Measurements from ENCODE around the gene SIRT3.

The SIRT3 gene

DNA sequence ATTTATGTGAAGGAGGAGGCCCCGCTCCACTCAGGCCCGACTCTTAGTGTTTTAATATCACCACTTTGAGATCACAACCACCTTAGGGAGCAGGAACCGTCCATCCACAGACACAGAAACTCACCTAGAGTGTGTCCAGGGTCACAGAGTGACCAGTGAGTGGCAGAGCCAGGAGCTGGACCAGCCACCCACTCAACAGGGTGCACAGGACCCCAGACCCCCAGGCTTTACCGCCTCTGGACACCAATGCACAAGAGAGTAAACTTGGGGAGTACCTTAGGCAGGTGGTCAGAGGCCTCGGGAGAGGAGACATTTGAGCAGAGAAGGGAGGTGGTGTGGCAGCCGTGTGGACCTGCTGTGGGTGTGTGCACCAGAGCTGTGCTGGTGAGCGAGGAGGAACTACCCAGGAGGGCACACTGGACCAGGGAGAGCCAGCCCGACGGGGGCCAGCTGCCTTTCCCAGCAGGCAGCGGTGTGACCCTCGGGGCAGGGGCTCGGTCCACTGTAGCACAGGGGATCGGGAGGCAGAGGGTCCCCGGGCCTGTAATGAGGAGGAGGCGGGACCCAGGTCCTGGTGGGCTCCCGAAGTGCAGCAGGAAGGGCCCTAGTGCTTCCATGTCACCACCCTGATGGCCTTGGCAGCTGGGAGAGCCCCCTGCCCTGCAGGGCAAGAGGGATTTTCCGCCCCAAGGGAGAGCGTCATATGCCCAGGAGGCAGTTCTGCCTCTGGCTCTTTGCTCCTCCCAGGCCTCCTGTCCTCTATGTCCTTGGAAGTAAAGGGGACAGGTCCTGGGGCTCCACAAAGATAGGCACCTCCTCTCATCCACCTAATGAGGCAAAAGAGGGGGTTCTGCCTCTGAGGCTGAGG is 34.5 kb upstream of the SIRT3 start:
- no peak for DNase-seq

DNA sequence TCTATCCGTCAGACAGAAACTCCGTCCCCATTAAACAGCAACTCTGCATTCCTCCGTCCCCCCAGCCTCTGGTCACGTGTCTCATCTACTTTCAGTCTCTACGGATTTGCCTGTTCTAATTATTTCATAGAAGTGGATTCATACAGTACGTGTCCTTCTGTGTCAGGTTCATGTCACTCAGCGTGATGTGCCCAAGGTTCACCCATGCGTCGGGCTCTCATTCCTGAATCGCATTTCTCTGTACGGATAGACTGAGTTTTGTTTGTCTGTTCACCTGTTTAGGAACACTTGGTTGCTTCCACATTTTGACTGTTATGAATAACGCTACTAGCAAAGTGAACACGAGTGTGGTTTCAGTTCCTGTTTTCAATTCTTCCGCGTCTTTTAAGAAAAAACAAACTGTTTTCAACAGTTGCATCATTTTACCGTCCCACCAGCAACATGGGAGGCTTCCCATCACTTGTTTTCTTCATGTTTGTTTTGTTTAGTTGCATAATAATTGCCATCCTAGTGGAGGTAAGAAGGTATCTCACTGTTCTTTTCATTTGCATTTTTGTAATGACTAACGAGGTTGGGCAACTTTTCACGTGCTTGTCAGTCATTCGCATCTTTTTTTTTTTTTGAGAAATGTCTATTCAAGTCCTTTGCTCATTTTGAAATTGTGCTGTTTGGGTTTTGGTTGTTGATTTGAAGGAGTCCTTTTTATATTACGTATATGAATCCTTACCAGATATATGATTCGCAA is 33.2 kb upstream of the SIRT3 start:
- DNase-seq = peak in 2 of 4 experiments; percentile 26 to 37

DNA sequence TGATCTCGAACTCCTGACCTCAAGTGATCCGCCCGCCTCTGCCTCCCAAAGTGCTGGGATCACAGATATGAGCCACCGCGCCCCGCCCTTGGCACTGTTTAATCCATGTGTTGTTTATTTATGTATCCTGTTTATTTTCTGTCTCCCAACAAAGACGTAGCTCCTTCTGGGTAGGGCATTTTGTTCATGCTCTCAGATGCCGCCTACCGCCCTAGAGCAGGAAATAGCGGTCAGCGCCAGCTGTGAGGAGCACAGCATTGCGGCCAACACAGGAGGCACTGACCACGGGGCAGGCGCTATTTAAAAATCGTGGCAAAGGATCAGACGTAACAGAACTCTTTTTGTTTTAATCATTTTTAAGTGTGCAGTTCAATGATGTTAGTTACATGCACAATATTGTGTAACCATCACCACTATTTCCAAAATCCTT is 32.6 kb upstream of the SIRT3 start:
- DNase-seq = peak in 1 of 4 experiments; percentile 21

DNA sequence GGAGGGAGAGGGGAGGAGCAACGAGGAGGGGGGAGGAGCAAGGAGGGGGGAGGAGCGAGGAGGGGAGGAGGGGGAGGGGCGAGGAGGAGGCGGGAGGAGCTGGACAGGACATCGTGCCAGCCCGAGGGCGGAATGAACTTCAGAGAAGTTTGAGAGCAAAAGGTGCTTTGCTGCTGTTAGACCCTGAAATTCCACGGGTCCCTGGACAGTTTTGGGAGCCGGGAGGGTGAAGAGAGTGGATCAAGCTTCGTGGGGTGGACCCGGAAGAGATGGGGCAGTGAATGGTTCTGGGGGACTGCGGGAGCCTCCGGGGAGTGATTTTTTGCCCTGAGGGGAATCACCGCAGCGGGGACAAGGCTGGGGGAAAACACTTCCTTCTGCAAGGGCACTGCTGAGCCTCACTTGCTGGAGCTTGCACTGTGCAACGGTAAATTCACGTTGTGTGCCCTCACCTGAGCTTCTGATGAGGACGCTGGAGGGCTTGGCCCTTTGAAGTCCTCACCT is 31.4 kb upstream of the SIRT3 start:
- peak in 2 of 4 experiments; percentile 59 to 63 for DNase-seq

DNA sequence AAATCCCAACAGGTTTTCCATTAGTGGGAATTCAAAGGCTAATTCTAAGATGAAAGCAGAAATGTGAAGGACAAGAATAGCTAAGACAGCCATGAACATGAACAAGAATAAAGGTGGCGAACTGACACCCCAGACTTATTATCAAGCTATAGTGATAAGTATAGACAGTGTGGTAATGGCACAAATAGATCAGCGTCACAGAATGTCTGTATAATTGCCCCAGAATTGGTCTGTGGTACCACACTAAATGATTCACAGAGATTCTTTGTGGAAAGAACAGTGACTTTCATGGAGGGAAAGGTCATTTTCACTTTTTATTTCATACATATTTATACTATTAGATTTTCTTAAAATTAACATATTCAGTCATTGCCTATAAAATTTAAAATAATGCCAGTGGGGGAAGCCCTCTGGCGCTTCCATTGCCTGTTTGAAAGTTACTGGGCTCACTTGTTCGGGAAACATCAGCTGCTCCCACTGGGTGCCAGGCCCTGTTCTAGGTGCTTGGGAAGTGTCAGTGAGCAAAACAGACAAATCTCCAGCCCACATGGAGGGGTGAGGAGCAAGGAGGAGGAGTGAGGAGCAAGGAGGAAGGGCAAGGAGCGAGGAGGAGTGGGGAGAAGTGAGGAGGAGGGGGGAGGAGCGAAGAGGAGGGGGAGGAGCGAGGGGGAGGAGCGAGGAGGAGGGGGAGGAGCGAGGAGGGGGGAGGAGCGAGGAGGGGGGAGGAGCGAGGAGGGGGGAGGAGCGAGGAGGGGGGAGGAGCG is 30.7 kb upstream of the SIRT3 start:
- DNase-seq = peak in 1 of 4 experiments; percentile 63

DNA sequence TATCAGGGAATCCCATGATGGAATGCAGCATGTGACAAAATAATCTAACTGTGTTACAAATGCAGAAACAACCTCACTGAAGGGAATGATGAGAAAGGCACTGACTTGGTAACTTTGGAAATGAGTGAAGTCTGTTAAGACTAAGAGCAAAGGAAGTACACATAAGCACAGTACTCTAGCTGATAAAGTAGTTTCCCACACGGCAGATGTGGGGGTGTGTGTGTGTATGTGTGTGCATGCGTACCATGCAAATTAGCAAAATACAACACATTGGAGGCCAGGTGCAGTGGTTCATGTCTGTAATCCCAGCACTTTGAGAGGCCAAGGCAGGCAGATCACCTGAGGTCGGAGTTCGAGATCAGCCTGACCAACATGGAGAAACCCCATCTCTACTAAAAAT is 25.5 kb upstream of the SIRT3 start:
- DNase-seq = no peak

DNA sequence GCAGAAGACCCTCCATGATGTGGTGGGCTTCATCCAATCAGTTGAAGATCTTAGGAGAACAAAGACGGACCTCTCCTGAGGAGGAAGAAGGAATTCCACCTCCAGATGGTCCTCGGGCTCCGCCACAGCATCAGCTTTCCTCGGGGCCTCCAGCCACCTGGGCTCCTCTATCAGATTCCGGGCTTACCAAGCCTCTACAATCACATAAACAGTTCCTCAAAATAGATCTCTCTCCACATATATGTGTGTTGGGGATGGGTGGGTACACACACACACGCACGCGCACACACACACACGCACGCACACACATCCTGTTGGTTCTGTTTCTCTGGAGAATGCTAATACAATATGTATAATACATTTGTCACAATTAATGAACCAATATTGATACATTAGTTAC is 23.3 kb upstream of the SIRT3 start:
- DNase-seq = no peak

DNA sequence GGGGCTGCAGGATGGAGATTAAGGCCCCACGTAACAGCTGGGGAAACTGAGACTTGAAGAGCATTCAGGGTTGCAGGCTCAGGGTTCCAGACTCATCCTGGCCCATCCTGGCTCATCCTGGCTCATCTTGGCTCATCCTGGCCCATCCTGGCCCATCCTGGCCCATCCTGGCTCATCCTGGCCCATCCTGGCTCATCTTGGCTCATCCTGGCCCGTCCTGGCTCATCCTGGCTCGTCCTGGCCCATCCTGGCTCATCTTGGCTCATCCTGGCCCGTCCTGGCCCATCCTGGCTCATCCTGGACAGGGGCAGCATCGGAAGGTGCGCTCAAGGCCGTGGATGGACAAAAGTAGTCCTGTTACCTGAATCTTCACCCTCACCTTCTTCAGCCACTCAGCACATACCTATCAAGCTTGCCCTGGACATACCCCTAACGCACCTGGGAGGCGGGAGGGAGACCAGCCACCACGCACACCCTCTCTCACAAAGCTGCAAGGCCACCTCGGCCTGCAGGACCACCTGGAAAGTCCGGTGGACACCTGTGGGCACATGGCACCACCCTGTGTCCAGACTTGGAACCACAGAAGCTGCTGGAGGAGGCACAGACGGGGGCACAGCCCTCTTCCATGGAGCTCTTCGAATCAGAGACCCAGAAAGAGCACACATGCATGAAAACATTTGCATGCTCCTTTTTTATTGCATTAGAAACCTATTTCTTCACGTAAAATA is 21.8 kb upstream of the SIRT3 start:
- no peak for DNase-seq

DNA sequence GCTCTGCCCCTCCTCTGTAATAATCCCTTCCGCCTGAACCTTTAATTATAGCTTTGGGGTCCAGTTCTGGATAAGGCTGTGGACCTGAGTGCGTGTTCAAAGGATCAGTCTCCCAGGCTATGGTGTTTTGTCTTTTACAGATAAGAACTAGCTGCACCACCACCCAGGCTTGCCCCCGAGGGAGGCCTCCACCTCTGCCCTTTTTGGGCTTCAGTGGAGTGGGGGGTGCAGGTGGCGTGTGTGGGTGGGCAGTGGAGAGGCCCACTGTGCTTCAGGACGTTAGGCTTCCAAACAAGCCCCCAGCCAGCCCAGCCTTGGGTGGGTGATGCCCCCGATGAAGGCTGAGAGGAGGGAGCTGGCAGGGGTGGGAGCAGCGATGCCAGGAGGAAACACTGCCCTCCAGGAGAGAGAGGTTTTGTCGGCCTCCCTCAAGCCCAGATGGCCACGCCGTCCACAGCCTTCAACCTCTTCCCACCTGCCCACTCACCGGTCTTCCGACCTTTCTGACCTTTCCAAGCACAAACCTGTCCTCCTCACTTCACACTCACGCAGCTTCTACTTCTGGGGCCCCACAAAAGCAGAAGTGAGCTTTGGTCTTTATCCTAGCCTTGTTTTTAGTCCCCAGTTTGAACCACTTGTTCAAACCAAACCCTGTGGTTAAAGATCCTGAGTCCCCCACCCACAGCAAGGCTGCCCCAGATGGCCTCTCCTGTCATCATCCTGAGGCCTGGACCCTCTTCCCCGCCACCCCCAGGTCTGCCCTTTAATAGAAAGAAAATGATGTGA is 21.0 kb upstream of the SIRT3 start:
- no peak for DNase-seq

DNA sequence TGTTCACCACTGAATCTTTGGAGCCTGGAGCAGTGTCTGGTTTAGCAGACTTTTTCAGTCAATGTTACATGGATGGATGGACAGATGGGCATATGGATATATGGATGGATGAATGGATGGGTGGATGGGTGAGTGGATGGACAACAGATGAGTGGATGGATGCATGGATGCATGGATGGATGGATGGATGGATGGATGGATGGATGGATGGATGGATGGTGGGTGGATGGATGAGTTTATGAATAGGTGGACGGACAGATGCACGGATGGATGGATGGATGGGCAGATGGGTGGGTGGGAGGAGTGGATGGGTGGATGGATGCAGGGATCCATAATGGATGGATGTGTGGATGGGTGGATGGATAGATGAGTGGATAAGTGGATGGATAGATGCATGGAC is 19.7 kb upstream of the SIRT3 start:
- DNase-seq = no peak

DNA sequence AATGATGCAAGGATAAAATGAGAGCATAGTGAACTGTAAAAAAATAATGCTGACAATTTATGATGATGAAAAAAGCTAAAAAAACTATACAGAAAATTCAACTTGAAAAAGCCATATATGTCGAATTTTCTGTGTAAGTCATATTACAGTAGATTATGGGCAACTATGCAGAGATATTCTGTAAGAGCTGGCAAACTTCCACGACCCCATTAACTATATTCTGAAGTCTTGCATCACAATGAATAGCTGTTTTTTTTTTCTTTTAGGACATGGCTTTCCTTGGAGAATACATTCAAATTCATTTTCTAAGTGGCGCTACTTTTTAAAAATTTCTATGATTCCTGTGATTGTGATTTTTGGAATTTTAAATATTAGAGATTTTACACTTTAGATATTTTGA is 19.0 kb upstream of the SIRT3 start:
- no peak for DNase-seq

DNA sequence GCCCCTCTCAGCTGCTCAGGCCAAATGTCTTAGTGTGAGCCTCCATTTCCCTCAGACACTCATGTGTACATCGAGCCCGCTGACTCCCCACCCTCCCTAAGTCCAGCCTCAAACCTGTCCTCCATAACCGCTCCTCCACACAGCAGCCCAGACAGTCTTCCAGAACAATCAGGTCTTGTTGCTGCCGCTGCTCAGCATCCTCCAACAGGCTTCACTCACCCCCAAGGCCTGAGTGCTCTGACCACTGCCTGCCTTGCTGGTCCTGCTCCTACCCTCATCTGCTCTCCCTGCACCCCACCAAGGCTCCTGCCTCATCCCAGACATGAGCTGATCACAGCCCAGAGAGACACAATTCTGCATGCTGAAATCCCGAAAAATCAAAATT is 17.7 kb upstream of the SIRT3 start:
- DNase-seq = no peak

DNA sequence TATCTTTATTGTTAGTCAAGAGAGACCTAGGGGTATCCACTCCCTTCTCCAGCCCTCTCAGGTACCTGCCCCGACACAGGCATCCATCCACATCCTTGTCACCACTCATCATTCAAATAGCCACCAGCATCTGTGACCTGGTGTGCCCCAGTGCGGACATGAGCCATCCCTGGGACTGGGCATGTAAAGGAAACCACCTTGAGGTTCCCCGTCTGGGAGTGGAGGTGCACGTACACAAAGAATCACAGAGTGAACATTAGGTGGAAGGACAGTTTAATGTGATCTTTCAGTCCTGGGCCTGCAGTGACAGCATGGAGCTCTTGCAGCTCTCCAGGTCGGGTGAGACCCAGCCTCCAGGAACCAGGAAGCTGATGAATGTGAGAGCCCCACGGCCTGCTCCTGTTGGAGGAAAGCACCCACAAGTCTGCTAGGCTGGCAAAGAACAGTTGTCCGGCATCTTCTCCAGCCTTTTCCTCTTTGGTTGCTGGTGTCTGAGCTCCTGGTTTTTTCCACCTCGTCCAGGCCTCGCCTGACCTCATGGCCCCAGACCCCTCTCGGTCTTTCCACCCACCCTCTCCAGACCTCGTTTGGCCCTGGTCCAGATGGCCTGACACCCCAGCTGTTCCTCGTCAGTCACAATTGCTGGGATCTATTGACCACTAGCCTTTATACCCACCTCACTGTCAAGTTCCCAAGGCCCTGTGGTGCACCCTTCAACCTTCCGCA is 17.2 kb upstream of the SIRT3 start:
- no peak for DNase-seq

DNA sequence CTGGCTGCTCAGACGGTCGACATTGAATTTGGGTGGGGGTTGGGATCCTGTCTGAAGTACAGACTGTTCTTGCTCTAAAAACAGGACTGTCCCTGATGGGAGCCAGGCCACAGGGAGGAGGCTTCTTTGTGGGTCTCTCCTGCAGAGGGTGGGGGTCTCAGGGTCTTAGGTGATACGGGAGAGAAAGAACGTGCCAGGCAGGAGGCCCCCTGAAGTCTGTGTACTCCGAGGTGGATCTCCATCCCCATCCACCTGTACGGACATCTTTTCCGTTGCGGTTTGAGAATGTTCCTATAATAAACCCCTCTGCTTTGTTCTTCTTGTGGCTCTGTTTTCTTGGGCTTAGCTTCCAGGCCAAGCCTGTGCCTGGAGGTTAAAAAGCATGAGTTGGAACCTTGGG is 16.5 kb upstream of the SIRT3 start:
- no peak for DNase-seq

DNA sequence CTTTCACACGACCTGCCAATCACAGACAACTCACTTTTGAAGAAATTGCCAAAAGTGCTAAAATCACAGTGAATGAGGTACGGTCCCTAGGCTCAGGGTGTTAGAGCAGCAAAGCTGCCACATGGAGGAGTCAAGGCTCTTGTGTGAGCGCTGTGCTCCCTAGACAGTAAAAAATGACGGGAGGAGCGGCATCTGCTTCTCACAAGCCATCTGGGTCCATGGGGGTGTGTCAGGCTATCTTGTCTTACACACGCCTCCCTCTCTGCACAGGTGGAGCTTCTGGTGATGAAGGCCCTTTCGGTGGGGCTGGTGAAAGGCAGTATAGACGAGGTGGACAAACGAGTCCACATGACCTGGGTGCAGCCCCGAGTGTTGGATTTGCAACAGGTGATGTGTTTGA is 15.4 kb upstream of the SIRT3 start:
- no peak for DNase-seq

DNA sequence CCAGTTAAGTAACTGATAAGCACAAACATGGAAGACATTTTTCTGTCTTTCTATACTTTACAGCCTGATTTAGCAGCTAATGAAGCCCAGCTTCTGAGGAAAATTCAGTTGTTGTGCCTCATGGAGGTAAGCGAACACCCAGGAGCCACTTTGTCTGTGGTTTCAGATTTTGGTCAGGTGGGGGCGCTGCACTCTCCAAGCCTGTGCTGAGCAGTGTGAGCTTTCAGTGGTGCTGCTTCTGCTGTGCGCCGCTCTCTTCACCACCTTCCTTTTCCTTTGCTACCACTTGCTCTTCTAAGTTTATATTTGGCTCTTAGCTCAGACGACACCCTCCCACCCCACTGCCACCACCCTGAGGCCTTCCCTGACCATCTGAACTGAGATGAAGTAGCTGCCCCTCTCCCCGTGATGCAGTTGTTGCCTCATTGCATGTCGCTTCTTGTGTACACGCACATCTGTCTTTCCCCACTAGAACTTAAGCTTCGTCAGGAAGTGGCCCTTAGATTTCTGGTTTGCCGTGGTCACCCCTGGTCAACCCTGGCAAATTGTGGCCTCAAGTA is 14.7 kb upstream of the SIRT3 start:
- DNase-seq = peak; percentile 46 to 80 (median 69)

DNA sequence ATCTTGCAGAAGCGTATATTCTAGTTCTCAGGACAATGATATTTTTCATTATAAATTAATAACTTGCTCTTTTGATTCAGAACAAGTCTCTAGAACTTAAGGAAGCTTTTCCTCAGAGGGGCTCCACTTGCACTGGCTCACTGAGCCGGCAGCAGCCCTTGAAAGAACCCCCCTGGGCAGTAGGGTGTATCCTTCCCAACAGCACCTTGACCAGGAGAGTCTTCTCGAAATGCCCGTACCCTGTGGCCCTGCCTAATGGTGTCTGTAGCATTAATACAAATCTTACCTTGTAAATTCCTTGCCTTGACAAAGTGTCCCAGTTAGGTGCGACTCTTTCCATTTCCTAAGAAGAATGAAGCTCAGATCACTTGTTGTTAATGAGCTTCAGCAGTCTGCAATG is 14.1 kb upstream of the SIRT3 start:
- no peak for DNase-seq

DNA sequence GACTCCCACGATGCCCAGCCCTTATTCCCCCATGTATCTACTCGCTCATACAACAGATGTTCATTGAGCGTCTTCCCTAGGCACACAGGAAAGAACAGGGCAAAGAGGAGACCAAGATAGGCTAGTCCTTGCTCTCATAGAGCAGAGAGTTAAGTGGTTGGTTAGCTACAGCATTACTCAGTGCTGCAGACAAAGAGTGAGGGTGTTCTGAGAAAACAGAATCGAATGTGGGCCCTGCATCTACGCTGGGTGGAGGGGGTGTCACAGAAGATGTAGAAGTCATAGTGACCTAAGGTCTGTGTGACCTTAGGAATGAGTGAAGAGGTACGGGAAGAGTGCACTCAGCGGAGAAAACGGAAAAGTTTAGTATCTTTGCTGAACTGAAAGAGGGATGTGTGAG is 12.9 kb upstream of the SIRT3 start:
- no peak for DNase-seq

DNA sequence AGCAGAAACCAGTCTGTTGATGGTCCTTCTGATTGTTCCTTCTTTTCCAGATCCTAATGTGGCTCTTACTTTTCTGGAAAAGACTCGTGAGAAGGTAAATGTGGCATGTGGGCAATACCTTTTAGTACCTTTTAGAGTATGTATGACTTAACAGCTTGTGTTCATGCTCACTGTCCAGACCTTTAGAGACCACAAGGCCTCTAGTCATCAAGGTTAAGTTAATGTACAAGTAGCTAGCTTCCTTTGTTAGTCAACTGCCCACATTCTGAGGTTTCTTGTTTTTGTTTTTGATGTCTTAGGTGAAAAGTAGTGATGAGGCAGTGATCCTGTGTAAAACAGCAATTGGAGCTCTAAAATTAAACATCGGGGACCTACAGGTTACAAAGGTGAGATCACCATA is 8.2 kb upstream of the SIRT3 start:
- DNase-seq = no peak

DNA sequence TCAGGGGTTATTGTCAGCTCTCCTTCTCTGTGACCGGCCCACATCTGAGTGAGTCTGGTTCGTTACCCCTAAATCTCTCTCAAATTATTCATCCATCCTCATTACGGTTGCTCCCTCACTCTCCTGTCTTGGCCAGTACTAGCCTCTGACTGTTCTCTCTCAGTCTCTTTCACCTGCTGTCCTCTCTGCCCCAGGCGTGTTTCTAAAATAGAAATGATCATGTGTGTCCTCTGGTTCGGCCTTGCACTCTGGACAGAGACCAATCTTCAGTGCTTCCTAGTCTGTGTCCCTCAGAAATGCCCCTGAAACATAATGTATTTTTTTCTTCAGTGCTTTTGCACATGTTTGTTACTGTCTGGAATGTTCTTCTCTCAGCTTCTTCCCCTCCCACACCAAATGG is 5.5 kb upstream of the SIRT3 start:
- DNase-seq = no peak

DNA sequence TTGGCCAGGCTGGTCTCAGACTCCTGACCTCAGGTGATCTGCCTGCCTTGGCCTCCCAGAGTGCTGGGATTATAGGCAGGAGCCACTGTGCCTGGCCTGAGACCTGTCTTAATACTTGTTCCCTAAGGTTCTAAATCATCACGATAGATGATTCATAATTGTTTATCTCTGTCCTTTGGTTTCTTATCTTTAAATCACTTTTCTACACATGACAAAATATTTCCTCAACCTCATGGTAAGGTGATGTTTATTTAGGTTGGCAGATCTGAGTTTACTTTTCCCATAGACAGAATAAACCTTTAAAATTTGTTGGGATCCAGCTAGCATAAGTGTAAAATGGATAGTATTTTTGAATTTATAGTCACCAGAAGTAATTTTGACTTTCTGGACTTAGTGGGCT is 4.2 kb upstream of the SIRT3 start:
- no peak for DNase-seq
